Astrocyte of the spinal cord (primary cell): ENCODE measurements around the gene NSUN4.
"Not testable (repeated sequence)": the region's sequence is repeated elsewhere in the genome, so short reads cannot be mapped to it uniquely, and the experiment has no call there.

Experiments
- DNase-seq: peaks from one replicate; pipeline ENCODE4 v3.0.0; 2011; ENCODE audit warnings: low read depth, low spot score
- H3K4me3 ChIP-seq: 2 replicates; pipeline ENCODE4 v1.5.1; 2011; ENCODE audit warnings: low read depth, mild to moderate bottlenecking, low read length, moderate library complexity
- in situ Hi-C: cut with HindIII; loops from 2 replicates; pipeline ENCODE4 v1.10.0; 2017; ENCODE audit warnings: low sequenced_read_pairs
- TF ChIP-seq, protein P1 (sequence below): IDR thresholded peaks from 2 replicates; pipeline ENCODE4 v1.5.1; 2012; ENCODE audit warnings: low read depth, mild to moderate bottlenecking, low read length, inconsistent platforms

NSUN4 gene

GRCh38 chr1:46362158-46362557 lies 21.6 kb downstream of the NSUN4 start:
- no peak overlapping the region for H3K4me3 ChIP-seq
- in situ Hi-C loops, result no loop called here
- TF ChIP-seq, protein P1, sequence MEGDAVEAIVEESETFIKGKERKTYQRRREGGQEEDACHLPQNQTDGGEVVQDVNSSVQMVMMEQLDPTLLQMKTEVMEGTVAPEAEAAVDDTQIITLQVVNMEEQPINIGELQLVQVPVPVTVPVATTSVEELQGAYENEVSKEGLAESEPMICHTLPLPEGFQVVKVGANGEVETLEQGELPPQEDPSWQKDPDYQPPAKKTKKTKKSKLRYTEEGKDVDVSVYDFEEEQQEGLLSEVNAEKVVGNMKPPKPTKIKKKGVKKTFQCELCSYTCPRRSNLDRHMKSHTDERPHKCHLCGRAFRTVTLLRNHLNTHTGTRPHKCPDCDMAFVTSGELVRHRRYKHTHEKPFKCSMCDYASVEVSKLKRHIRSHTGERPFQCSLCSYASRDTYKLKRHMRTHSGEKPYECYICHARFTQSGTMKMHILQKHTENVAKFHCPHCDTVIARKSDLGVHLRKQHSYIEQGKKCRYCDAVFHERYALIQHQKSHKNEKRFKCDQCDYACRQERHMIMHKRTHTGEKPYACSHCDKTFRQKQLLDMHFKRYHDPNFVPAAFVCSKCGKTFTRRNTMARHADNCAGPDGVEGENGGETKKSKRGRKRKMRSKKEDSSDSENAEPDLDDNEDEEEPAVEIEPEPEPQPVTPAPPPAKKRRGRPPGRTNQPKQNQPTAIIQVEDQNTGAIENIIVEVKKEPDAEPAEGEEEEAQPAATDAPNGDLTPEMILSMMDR, result no peak
- DNase-seq, result no peak

DNA sequence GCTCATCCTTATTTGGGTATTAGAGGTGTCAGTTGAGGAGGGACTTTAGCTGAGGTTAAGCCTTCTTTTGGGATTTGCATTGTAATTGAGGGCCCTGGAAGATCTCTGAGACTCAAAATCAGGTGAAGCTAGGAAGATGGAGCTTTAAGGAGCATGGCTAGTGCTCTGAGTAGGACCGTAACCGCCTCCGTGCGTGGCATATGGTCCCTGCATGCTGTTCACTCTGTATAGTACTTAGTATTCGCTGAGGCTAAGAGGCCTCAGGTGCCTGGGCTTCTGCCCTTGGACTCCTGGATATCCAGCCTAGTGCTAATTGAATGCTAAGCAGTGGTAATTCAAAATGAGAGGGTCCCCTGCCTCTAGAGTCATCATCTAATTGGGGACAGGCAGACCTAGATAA lies 22.5 kb downstream of the NSUN4 start:
- DNase-seq, result no peak
- in situ Hi-C loops, result no loop called here
- TF ChIP-seq, protein P1, result no peak
- H3K4me3 ChIP-seq, result no peak overlapping the region

DNA sequence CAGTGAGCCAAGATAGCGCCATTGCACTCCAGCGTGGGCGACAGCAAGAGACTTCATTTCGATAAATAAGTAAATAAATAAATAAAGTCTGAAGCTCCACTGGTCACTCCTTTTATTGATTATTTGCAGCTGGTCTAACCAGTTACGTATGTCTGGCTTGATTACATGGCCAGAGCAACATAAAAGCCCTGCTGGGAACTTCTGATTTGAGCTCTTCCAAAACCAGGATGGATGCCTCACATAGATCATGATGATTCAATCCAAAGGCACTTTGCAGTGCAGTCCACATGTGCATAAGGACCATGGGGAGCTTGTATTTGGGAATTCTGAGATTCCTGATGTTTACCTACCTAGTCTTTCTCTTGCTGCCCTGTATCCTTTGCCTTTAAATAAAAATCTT lies 24.0 kb downstream of the NSUN4 start:
- TF ChIP-seq, protein P1, result no peak
- H3K4me3 ChIP-seq, result no peak overlapping the region
- in situ Hi-C loops, result no loop called here
- peak; percentile 31 for DNase-seq

- in situ Hi-C loops, H3K4me3 ChIP-seq, DNase-seq: not testable (repeated sequence)
Measured at GRCh38 chr1:46365796-46366195, 25.2 kb downstream of the NSUN4 start.

DNA sequence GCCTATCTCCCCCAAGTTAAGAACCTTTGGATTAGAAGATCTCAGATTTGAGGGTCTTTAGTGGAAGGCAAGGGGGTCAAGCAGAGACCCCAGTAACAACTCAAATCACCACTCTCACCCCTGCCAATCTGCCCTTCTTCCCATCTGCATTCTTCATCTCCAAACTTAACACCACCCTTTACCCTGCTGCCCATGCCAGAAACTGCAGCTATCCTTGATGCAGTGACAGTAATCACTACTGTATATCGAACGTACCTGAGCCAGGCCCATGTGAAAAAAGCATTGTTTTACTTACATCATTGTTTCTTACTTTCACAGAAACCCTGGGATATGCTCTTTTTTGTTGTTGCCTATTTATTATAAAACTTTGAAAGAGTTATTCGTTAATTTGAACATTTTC lies 26.5 kb downstream of the NSUN4 start:
- no peak overlapping the region for H3K4me3 ChIP-seq
- in situ Hi-C loops, result no loop called here
- DNase-seq, result no peak
- TF ChIP-seq, protein P1, result no peak

- DNase-seq, in situ Hi-C loops, H3K4me3 ChIP-seq: not testable (repeated sequence)
Measured at GRCh38 chr1:46367701-46368100, 27.1 kb downstream of the NSUN4 start.

DNA sequence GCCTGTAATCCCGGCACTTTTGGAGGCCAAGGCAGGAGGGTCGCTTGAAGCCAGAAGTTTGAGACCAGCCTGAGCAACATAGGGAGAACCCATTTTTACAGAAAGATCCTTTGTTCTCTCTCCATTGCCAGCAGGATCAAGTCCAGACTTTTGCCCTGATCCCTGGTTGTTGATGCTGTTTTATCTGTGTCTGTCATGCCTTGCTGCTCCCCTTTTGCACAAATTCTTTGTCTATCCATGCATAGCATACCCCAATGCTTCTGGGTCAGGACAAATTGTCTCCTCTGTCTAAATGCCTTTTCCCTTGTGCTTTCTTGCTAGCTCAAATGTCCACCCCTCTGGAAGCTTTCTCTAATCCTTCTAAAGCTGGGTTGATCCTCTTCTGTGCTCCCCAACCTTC lies 28.2 kb downstream of the NSUN4 start:
- no peak overlapping the region for H3K4me3 ChIP-seq
- no peak for DNase-seq
- in situ Hi-C loops, result no loop called here
- TF ChIP-seq, protein P1, result no peak

DNA sequence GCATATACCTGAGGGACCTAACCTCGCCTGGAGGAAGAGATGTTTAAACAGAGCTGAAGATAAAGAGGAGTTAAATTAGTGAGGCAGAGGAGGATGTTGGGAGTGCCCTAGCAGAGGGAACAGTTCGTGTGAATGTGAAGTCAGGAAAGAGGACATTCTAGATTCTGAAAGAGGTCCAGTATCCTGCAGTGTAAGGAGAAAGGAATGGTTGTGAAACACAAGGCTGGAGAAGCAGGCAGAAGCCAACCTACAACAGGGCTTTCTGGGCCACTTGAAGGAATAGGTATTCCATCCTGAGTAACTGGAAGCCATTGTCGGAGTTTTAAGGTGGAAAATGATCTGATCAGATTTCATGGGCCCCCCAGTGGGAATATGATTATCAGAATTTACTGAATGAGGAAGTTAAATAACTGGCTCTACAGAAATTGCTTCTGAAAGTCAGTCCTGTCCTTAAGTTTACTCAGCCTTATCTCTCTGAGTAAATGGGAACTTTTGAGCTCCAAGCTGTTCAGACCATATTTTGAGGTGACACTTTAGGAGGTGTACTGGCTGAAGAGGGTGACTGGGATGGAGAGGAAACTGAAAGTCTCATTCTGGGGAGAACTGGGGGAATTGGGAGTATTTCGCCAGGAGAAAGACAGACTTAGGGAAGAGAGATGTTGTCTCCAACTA lies 29.1 kb downstream of the NSUN4 start:
- TF ChIP-seq, protein P1, result no peak
- DNase-seq, result no peak
- in situ Hi-C loops, result no loop called here
- no peak overlapping the region for H3K4me3 ChIP-seq
